B cell (primary cell): ENCODE results near the gene CRYBA4.

Experiments used
- EZH2 ChIP-seq: IDR thresholded peaks from 2 replicates; pipeline ENCODE4 v1.6.1; 2012; ENCODE audit warnings: borderline replicate concordance, low read depth, mild to moderate bottlenecking, moderate library complexity, low read length; ENCODE audit not compliant: insufficient read depth, poor library complexity, severe bottlenecking
- TF ChIP-seq, protein P1 (sequence below): fragments of 200-600 bp; IDR thresholded peaks from one replicate; pipeline ENCODE4 v1.8.0; 2022; ENCODE audit warnings: antibody characterized with exemption, mild to moderate bottlenecking

- TF ChIP-seq, protein P1, sequence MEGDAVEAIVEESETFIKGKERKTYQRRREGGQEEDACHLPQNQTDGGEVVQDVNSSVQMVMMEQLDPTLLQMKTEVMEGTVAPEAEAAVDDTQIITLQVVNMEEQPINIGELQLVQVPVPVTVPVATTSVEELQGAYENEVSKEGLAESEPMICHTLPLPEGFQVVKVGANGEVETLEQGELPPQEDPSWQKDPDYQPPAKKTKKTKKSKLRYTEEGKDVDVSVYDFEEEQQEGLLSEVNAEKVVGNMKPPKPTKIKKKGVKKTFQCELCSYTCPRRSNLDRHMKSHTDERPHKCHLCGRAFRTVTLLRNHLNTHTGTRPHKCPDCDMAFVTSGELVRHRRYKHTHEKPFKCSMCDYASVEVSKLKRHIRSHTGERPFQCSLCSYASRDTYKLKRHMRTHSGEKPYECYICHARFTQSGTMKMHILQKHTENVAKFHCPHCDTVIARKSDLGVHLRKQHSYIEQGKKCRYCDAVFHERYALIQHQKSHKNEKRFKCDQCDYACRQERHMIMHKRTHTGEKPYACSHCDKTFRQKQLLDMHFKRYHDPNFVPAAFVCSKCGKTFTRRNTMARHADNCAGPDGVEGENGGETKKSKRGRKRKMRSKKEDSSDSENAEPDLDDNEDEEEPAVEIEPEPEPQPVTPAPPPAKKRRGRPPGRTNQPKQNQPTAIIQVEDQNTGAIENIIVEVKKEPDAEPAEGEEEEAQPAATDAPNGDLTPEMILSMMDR = no peak
- no peak for TF ChIP-seq EZH2
These were observed 32.4 kb upstream of the CRYBA4 start for GRCh38 chr22:26589367-26589844.
